Stimulated activated CD4-positive, alpha-beta T cell treated with anti-CD3 and anti-CD28 coated beads, Interleukin-4, amount 100 ng/mL, for 24 hours (primary cell): ENCODE measurements around the gene IGSF22.

ENCODE experiments used
- DNase-seq: peaks from one replicate; pipeline ENCODE4 v3.0.0-alpha.2; 2020

The IGSF22 gene

GRCh38 chr11:18743365-18743764, 17.4 kb upstream of the IGSF22 start:
- DNase-seq: no peak

GRCh38 chr11:18741783-18742182, 15.8 kb upstream of the IGSF22 start:
- no peak for DNase-seq

GRCh38 chr11:18739685-18740084, 13.7 kb upstream of the IGSF22 start:
- DNase-seq: no peak

GRCh38 chr11:18737642-18738041, 11.7 kb upstream of the IGSF22 start:
- no peak for DNase-seq

- DNase-seq: no peak
Observed at GRCh38 chr11:18736590-18737148, 10.7 kb upstream of the IGSF22 start.

- DNase-seq: no peak
Observed at GRCh38 chr11:18733202-18733601, 7.2 kb upstream of the IGSF22 start.

GRCh38 chr11:18731949-18732821, 6.2 kb upstream of the IGSF22 start:
- peak; percentile 73 for DNase-seq

GRCh38 chr11:18731441-18731840, 5.5 kb upstream of the IGSF22 start:
- DNase-seq: no peak

GRCh38 chr11:18730020-18730419, 4.0 kb upstream of the IGSF22 start:
- no peak for DNase-seq

- no peak for DNase-seq
Observed at GRCh38 chr11:18729426-18729825, 3.4 kb upstream of the IGSF22 start.

GRCh38 chr11:18728658-18729057, 2.7 kb upstream of the IGSF22 start:
- no peak for DNase-seq

- DNase-seq: peak; percentile 58
Observed at GRCh38 chr11:18727479-18728236, 1.7 kb upstream of the IGSF22 start.

- no peak for DNase-seq
Observed at GRCh38 chr11:18723991-18724390, 2.0 kb downstream of the IGSF22 start.

- no peak for DNase-seq
Observed at GRCh38 chr11:18722293-18722637, 3.7 kb downstream of the IGSF22 start.

GRCh38 chr11:18721561-18722292, 4.3 kb downstream of the IGSF22 start:
- DNase-seq: peak; percentile 55

GRCh38 chr11:18720808-18721560, 5.0 kb downstream of the IGSF22 start:
- DNase-seq: peak; percentile 85

GRCh38 chr11:18720091-18720807, 5.7 kb downstream of the IGSF22 start:
- DNase-seq: no peak

GRCh38 chr11:18715476-18715875, 10.5 kb downstream of the IGSF22 start:
- no peak for DNase-seq

GRCh38 chr11:18714443-18714780, 11.6 kb downstream of the IGSF22 start:
- no peak for DNase-seq

GRCh38 chr11:18713646-18714442, 12.1 kb downstream of the IGSF22 start:
- DNase-seq: no peak

- no peak for DNase-seq
Observed at GRCh38 chr11:18710545-18710944, 15.4 kb downstream of the IGSF22 start.
